ENCODE measurements around the gene RFTN1. TPM values are rescaled to one million over a fixed set of nuclear protein-coding genes. Genes with fewer than 3 reads are reported as not detected.

Gene RFTN1
- total and polyA plus RNA-seq, 10 of the 15 experiments (the other 5 are each of a cell fraction or from before 2014, with no cell fraction given), result 20.6 to 213 (median 147) TPM

GRCh38 chr3:16513141-16514020, at the start of gene RFTN1 (continued):
- TF ChIP-seq JUNB (IDR thresholded peaks at IDR 0.05) (no peak), TAF1 (IDR thresholded peaks at IDR 0.05; ENCODE audit: borderline replicate concordance, low read depth, low read length) (peak; percentile 64), ZBTB33 (IDR thresholded peaks at IDR 0.05) (no peak), ZNF274 (IDR thresholded peaks at IDR 0.05; ENCODE audit: insufficient read depth, insufficient read length) (no peak), ZBTB11 (CRISPR knock-in tag; IDR thresholded peaks at IDR 0.05) (no peak), ETV6 (conservative IDR thresholded peaks at IDR 0.05 in 1 of 2, IDR thresholded peaks at IDR 0.05 in 1 of 2; ENCODE audit: borderline replicate concordance in 1 of 2, low read depth in 1 of 2) (0 out of 4 replicates have a peak, but pooled peaks of 1 of the 2 experiments have one; percentile 9), CBX5 (IDR thresholded peaks at IDR 0.05; ENCODE audit: low read depth) (no peak), EZH2 (IDR thresholded peaks at IDR 0.05; ENCODE audit: borderline replicate concordance, control insufficient read depth, low read depth, low read length) (no peak), SMAD1 (IDR thresholded peaks at IDR 0.05; ENCODE audit: low read depth, partially characterized antibody) (no peak), TCF3 (IDR thresholded peaks at IDR 0.05; ENCODE audit: borderline replicate concordance, insufficient read depth, low read depth, low read length) (peak; percentile 45; the same call in 1 of the 2 replicates), PBX3 (IDR thresholded peaks at IDR 0.05; ENCODE audit: insufficient replicate concordance, low read depth, low read length) (no peak), NKRF (conservative IDR thresholded peaks at IDR 0.05) (peak; percentile 26), CHD4 (IDR thresholded peaks at IDR 0.05) (no peak), ATF2 (IDR thresholded peaks at IDR 0.05; ENCODE audit: low read length) (no peak), MTA3 (IDR thresholded peaks at IDR 0.05; ENCODE audit: borderline replicate concordance, low read length) (no peak), E2F4 (IDR thresholded peaks at IDR 0.05; ENCODE audit: low read depth, low read length) (no peak)
